ENCODE results near the gene KCNQ2.

DNA sequence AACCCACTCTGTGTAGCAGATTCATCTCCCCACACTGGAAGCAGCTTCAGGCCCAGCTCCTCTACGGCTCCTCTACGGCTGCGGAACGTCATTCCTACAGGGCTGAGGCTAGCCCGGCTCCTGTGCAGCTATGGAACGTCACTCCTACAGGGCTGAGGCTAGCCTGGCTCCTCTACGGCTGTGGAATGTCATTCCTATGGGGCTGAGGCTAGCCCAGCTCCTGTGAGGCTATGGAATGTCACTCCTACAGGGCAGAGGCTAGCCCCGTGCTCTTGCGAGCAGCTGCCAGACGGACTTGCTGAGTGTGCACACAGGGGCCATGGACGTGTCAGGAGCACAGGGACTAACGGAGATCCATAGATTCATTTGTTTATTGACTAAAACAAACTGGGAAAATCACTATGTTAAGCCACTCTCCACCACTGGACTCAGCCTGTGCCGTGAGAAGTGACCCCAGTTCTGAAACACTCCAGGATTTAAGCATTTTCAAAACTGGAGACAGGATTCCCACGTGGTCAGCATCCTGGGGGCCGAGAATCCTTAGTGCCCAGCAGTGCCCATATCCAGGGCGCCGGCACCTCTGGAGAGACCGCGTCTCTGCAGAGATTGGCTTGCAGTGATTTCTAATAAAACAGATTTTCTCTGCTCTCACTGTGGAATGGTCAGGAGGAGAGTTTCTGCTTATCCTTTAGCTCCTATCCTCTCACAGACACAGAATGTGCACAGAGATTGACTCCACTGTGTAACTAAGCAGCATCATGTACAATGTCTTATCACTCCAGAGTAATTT lies 5.0 kb downstream of the KCNQ2 start:
- TF ChIP-seq, protein P1, sequence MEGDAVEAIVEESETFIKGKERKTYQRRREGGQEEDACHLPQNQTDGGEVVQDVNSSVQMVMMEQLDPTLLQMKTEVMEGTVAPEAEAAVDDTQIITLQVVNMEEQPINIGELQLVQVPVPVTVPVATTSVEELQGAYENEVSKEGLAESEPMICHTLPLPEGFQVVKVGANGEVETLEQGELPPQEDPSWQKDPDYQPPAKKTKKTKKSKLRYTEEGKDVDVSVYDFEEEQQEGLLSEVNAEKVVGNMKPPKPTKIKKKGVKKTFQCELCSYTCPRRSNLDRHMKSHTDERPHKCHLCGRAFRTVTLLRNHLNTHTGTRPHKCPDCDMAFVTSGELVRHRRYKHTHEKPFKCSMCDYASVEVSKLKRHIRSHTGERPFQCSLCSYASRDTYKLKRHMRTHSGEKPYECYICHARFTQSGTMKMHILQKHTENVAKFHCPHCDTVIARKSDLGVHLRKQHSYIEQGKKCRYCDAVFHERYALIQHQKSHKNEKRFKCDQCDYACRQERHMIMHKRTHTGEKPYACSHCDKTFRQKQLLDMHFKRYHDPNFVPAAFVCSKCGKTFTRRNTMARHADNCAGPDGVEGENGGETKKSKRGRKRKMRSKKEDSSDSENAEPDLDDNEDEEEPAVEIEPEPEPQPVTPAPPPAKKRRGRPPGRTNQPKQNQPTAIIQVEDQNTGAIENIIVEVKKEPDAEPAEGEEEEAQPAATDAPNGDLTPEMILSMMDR (IDR thresholded peaks at IDR 0.05; ENCODE audit: low read depth, low read length, missing input control), result no peak
- TF ChIP-seq, protein P2, sequence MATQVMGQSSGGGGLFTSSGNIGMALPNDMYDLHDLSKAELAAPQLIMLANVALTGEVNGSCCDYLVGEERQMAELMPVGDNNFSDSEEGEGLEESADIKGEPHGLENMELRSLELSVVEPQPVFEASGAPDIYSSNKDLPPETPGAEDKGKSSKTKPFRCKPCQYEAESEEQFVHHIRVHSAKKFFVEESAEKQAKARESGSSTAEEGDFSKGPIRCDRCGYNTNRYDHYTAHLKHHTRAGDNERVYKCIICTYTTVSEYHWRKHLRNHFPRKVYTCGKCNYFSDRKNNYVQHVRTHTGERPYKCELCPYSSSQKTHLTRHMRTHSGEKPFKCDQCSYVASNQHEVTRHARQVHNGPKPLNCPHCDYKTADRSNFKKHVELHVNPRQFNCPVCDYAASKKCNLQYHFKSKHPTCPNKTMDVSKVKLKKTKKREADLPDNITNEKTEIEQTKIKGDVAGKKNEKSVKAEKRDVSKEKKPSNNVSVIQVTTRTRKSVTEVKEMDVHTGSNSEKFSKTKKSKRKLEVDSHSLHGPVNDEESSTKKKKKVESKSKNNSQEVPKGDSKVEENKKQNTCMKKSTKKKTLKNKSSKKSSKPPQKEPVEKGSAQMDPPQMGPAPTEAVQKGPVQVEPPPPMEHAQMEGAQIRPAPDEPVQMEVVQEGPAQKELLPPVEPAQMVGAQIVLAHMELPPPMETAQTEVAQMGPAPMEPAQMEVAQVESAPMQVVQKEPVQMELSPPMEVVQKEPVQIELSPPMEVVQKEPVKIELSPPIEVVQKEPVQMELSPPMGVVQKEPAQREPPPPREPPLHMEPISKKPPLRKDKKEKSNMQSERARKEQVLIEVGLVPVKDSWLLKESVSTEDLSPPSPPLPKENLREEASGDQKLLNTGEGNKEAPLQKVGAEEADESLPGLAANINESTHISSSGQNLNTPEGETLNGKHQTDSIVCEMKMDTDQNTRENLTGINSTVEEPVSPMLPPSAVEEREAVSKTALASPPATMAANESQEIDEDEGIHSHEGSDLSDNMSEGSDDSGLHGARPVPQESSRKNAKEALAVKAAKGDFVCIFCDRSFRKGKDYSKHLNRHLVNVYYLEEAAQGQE (IDR thresholded peaks at IDR 0.05), result no peak
- TF ChIP-seq FOXA1 (IDR thresholded peaks at IDR 0.05), result no peak
- no peak for TF ChIP-seq TAF1 (conservative IDR thresholded peaks at IDR 0.05)
- TF ChIP-seq FOXA2 (IDR thresholded peaks at IDR 0.05), result no peak
- TF ChIP-seq HNF4A (conservative IDR thresholded peaks at IDR 0.05), result no peak
- TF ChIP-seq EGR1 (IDR thresholded peaks at IDR 0.05; ENCODE audit: low read depth in 2 of 2), result no peak
- TF ChIP-seq YY1 (IDR thresholded peaks at IDR 0.05), result no peak
- TF ChIP-seq JUND (IDR thresholded peaks at IDR 0.05), result no peak
- TF ChIP-seq, protein P3, sequence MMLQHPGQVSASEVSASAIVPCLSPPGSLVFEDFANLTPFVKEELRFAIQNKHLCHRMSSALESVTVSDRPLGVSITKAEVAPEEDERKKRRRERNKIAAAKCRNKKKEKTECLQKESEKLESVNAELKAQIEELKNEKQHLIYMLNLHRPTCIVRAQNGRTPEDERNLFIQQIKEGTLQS (IDR thresholded peaks at IDR 0.05), result no peak
- TF ChIP-seq, protein P4, sequence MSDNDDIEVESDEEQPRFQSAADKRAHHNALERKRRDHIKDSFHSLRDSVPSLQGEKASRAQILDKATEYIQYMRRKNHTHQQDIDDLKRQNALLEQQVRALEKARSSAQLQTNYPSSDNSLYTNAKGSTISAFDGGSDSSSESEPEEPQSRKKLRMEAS (IDR thresholded peaks at IDR 0.05), result no peak
- no peak for TF ChIP-seq RAD21 (IDR thresholded peaks at IDR 0.05)
- TF ChIP-seq, protein P5, sequence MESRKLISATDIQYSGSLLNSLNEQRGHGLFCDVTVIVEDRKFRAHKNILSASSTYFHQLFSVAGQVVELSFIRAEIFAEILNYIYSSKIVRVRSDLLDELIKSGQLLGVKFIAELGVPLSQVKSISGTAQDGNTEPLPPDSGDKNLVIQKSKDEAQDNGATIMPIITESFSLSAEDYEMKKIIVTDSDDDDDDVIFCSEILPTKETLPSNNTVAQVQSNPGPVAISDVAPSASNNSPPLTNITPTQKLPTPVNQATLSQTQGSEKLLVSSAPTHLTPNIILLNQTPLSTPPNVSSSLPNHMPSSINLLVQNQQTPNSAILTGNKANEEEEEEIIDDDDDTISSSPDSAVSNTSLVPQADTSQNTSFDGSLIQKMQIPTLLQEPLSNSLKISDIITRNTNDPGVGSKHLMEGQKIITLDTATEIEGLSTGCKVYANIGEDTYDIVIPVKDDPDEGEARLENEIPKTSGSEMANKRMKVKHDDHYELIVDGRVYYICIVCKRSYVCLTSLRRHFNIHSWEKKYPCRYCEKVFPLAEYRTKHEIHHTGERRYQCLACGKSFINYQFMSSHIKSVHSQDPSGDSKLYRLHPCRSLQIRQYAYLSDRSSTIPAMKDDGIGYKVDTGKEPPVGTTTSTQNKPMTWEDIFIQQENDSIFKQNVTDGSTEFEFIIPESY (IDR thresholded peaks at IDR 0.05), result no peak
- no peak for TF ChIP-seq GABPA (IDR thresholded peaks at IDR 0.05 in 1 of 2, conservative IDR thresholded peaks at IDR 0.05 in 1 of 2)
